ENCODE results near the gene PFAS. TPM values are rescaled to one million over a fixed set of nuclear protein-coding genes. Genes with fewer than 3 reads are reported as not detected.

Gene PFAS
- total and polyA plus RNA-seq, 2 experiments from 2014 or later, result 96.1 to 168 TPM

GRCh38 chr17:8267480-8268147, 18.5 kb downstream of the PFAS start:
- Histone ChIP-seq H2AFZ (no peak overlapping the region), H3K4me2 (no peak overlapping the region), H3K79me2 (replicated peaks; ENCODE audit: insufficient read depth) (no peaks in the 10 kb centered on the region), H3K4me3 (no peak overlapping the region), H3K27me3 (ENCODE audit: insufficient read depth) (no peaks in the 10 kb centered on the region), H3K27ac (ENCODE audit: low read depth) (no peak overlapping the region), H3K4me1 (ENCODE audit: insufficient read depth) (no peaks in the 10 kb centered on the region), H3K36me3 (ENCODE audit: insufficient read depth) (peaks cover 45% of the 10 kb centered on the region), H3K9me2 (ENCODE audit: insufficient read depth) (no peaks in the 10 kb centered on the region), H4K20me1 (replicated peaks; ENCODE audit: insufficient read depth) (peaks cover 14% of the 10 kb centered on the region), H3F3A (replicated peaks; ENCODE audit: low read depth) (0 out of 2 replicates have a peak, but pooled peaks cover 5% of the 10 kb centered on the region)
- DNase-seq (ENCODE audit: low spot score) (no peak), ATAC-seq (no peak)
- no peaks in the 10 kb centered on the region; the same call in 2 of the 3 replicates for H3K9me3 Mint-ChIP-seq
- peaks cover 4% of the 10 kb centered on the region for H3K27me3 Mint-ChIP-seq (ENCODE audit: insufficient read depth, low read depth, poor library complexity)
- H3K4me1 Mint-ChIP-seq, result no peaks in the 10 kb centered on the region
- TF ChIP-seq ZNF331 (CRISPR knock-in tag; IDR thresholded peaks at IDR 0.05; ENCODE audit: low read depth) (no peak), REST (IDR thresholded peaks at IDR 0.05; ENCODE audit: unreplicated experiment) (no peak), ETS1 (IDR thresholded peaks at IDR 0.05) (no peak), CTCF (conservative IDR thresholded peaks at IDR 0.05; ENCODE audit: low read depth in 2 of 2) (no peak), STAT1 (IDR thresholded peaks at IDR 0.05; ENCODE audit: unreplicated experiment) (no peak), JUNB (IDR thresholded peaks at IDR 0.05; ENCODE audit: unreplicated experiment) (no peak), NANOG (IDR thresholded peaks at IDR 0.05; ENCODE audit: borderline replicate concordance) (no peak), ZNF114 (CRISPR knock-in tag; IDR thresholded peaks at IDR 0.05) (no peak), EZH2phosphoT487 (IDR thresholded peaks at IDR 0.05; ENCODE audit: unreplicated experiment) (no peak), CREB1 (CRISPR knock-in tag; IDR thresholded peaks at IDR 0.05; ENCODE audit: low read depth) (no peak), EZH2 (IDR thresholded peaks at IDR 0.05; ENCODE audit: low read depth, unreplicated experiment) (no peak), POLR2AphosphoS5 (IDR thresholded peaks at IDR 0.05; ENCODE audit: low read depth) (no peak)
- TF ChIP-seq, protein P1, sequence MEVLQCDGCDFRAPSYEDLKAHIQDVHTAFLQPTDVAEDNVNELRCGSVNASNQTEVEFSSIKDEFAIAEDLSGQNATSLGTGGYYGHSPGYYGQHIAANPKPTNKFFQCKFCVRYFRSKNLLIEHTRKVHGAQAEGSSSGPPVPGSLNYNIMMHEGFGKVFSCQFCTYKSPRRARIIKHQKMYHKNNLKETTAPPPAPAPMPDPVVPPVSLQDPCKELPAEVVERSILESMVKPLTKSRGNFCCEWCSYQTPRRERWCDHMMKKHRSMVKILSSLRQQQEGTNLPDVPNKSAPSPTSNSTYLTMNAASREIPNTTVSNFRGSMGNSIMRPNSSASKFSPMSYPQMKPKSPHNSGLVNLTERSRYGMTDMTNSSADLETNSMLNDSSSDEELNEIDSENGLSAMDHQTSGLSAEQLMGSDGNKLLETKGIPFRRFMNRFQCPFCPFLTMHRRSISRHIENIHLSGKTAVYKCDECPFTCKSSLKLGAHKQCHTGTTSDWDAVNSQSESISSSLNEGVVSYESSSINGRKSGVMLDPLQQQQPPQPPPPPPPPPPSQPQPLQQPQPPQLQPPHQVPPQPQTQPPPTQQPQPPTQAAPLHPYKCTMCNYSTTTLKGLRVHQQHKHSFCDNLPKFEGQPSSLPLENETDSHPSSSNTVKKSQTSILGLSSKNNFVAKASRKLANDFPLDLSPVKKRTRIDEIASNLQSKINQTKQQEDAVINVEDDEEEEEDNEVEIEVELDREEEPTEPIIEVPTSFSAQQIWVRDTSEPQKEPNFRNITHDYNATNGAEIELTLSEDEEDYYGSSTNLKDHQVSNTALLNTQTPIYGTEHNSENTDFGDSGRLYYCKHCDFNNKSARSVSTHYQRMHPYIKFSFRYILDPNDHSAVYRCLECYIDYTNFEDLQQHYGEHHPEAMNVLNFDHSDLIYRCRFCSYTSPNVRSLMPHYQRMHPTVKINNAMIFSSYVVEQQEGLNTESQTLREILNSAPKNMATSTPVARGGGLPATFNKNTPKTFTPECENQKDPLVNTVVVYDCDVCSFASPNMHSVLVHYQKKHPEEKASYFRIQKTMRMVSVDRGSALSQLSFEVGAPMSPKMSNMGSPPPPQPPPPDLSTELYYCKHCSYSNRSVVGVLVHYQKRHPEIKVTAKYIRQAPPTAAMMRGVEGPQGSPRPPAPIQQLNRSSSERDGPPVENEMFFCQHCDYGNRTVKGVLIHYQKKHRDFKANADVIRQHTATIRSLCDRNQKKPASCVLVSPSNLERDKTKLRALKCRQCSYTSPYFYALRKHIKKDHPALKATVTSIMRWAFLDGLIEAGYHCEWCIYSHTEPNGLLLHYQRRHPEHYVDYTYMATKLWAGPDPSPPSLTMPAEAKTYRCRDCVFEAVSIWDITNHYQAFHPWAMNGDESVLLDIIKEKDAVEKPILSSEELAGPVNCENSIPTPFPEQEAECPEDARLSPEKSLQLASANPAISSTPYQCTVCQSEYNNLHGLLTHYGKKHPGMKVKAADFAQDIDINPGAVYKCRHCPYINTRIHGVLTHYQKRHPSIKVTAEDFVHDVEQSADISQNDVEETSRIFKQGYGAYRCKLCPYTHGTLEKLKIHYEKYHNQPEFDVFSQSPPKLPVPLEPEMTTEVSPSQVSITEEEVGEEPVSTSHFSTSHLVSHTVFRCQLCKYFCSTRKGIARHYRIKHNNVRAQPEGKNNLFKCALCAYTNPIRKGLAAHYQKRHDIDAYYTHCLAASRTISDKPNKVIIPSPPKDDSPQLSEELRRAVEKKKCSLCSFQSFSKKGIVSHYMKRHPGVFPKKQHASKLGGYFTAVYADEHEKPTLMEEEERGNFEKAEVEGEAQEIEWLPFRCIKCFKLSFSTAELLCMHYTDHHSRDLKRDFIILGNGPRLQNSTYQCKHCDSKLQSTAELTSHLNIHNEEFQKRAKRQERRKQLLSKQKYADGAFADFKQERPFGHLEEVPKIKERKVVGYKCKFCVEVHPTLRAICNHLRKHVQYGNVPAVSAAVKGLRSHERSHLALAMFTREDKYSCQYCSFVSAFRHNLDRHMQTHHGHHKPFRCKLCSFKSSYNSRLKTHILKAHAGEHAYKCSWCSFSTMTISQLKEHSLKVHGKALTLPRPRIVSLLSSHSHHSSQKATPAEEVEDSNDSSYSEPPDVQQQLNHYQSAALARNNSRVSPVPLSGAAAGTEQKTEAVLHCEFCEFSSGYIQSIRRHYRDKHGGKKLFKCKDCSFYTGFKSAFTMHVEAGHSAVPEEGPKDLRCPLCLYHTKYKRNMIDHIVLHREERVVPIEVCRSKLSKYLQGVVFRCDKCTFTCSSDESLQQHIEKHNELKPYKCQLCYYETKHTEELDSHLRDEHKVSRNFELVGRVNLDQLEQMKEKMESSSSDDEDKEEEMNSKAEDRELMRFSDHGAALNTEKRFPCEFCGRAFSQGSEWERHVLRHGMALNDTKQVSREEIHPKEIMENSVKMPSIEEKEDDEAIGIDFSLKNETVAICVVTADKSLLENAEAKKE (CRISPR knock-in tag; IDR thresholded peaks at IDR 0.05), result no peak
- no peak overlapping the region for H3K27ac Mint-ChIP-seq
- peaks cover 89% of the 10 kb centered on the region for H3K36me3 Mint-ChIP-seq (ENCODE audit: low read depth)
- no peak overlapping the region for H3K4me3 Mint-ChIP-seq

Measured in GM23338 (cell line).